C1 segment of cervical spinal cord (tissue), 14 donors: ENCODE measurements around the gene GFAP.
A peak's percentile ranks its signal among the peaks of the same experiment; 100 is the strongest.

Experiments used
- DNase-seq, 14 donors: peaks; one replicate each; lab custom pipeline; 2025; lab: John Stamatoyannopoulos, UW

The GFAP gene

DNA sequence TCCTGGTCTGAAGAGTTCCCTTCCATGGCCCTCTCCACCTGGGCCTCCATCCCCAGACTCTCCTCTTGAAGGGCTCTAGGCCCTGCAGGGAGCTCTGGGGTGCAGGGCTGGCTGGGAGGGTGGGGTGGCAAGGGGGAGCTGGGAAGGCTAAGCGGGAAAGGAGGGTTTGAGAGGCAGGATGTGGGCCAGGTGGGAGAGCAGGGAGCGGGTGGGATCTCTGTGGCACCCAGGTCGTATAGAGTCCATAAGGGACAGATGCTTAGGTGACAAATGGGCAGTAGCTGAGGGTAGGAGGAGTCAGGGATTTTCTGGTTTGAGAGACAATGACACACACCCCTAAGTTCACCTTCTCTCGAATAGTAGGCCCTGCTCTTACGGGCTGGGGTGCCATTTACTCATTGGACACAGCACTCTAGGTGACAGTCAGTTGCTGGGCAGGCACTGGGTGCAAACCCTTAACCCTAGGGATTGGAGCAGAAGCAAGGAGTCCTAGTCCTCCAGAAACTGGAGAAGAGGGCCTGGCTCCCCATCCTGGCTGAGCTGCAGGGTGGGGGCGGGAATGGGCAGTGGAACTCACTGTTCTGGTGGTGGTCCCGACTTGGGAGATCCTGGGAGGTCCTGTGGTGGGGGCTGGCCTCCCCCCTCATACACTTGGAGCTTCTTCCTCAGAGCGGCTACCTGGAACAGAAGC lies 16.9 kb upstream of the GFAP start:
- no peak for DNase-seq

DNA sequence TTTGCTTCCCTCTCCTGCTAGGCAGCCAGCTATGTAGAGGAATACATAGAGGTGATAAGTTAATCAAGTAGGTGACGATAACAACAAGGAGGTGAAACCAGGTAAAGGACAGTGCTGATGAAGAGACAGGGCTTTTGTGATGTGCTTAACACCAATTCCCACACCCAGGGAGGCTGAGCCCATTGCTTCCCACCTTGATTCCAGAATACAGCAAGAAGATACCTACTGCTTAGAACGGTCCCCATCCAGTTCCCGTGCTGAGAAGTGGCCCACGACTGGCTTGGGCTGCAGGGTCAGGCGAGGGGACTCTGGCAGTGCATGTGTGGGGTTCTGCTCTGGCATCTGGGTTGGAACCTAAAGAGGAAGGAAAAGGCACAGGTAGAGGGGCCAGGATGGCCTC lies 16.1 kb upstream of the GFAP start:
- no peak for DNase-seq

DNA sequence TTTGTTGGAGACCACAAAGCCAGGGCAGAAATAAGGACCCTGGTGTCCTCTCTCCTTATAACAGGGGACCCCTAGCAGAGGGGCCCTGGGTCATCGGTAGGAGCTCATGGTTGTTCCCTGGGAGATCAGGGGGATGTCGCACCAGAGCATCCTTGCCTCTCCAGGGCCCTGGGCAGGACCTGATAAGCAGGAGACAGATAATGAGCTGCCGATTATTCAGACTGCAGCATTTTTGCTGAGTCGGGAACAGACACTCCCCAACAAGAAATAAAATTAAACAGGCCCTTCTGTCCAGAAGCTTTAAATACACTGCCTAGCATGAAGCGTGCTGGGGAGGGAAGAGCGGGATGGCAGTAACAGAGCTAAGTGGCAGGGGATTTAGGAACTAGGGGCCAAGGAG lies 15.4 kb upstream of the GFAP start:
- no peak for DNase-seq

DNA sequence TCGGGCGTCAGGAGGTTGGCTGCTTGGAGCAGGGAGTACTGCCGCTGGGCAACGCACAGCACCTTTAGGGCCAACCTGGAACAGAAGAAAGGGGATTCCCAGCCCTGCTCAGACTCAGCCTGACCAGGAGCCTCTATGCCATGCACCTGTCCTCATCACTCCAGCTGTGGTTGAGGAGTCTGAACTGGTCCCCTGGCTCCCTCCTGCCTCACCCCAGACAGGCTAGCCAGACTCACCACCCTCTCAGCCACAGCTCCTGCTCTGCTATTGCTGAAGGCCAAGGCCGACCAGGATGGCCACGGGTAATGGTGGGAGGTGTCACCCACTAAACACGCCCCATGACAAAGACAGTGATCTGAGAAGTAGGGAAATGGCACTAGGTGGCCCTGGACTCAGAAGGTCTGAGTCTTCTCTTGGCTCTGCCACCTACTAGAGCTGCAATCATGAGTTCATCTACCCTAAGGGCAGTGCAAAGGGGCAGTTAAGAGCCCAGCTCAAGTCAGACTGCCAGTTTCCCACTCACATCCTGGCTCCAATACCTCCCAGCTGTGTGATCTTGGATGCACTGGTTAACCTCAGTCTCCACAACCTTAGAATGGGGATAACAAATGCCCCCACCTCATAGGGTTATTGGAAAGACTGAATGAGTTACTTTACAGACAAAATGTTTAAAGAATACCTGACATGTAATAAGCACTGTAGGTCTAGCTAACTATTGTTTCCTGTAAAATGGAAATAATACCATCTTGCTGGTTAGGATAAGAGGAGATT lies 13.8 kb upstream of the GFAP start:
- DNase-seq, result no peak

DNA sequence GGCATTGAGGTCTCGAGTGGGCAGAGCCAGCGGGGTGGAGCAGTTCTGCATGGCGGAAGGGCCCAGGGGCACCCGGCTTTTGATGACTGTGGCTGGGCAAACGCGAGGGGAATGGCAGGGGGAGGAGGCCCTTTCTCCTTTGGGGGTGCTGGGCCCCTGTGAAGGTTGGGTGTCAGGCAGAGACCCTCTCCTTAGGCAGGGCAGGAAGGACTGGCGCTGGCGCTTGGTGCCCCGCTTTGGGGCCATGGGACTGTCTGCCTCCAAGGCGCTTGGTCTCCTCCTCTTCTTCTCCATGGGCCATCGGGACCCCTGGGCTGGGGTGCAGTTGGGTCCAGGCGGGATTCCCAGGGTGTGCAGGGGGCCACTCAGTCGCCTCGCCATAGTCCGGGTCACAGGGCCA lies 12.8 kb upstream of the GFAP start:
- DNase-seq, result no peak

DNA sequence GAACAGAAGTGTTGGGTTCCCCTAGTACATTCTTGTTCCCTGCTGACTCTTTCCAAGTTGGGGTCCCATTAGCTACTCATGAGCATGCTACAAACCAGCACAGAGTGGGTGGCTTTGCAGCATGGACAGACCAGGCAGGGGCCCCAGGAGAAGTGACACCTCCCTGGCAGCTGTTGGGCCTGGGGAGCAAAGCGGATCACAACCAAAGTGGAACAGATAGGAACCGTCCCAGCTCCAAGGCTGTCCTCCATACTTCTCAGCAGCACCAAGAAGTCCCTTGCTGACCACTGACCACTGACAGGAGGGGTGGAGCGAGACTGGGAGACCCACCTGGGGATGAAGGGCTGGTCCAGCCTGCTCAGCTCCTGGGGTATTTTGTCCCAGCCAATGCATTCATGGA lies 12.4 kb upstream of the GFAP start:
- no peak for DNase-seq

DNA sequence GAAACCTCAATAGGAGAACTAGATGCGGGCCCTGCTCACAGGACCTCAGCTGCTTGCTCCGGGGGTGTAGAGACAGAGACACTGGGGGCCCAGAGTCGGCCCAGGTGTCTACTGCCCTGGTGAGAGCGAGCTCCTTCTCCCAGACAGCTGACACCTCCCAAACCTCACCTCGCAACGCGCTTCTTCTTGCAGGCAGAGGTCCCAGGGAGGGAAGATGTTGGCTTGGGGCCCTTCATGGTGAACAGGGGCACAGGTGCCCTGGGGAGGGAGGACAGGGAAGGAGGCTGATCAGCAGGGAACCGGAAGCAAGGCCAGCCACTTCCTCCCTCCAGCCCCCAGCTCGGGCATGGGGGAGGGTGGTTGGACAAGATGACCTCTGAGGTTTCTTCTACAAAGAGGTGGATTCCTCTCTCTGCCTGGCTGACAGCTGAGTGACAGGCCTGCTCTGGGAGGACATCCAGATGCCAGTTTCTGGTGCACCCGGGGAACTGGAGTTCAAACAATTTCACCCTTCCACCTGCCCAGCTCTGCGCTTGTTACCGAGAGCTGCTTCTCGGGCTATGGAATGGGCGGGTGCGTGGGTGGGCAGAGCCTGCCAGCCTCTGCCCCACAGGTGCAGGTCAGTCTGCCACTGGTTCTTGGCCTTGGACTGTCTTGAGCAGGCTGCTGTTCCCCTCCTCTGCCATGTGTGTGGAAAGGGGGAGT lies 11.7 kb upstream of the GFAP start:
- no peak for DNase-seq

DNA sequence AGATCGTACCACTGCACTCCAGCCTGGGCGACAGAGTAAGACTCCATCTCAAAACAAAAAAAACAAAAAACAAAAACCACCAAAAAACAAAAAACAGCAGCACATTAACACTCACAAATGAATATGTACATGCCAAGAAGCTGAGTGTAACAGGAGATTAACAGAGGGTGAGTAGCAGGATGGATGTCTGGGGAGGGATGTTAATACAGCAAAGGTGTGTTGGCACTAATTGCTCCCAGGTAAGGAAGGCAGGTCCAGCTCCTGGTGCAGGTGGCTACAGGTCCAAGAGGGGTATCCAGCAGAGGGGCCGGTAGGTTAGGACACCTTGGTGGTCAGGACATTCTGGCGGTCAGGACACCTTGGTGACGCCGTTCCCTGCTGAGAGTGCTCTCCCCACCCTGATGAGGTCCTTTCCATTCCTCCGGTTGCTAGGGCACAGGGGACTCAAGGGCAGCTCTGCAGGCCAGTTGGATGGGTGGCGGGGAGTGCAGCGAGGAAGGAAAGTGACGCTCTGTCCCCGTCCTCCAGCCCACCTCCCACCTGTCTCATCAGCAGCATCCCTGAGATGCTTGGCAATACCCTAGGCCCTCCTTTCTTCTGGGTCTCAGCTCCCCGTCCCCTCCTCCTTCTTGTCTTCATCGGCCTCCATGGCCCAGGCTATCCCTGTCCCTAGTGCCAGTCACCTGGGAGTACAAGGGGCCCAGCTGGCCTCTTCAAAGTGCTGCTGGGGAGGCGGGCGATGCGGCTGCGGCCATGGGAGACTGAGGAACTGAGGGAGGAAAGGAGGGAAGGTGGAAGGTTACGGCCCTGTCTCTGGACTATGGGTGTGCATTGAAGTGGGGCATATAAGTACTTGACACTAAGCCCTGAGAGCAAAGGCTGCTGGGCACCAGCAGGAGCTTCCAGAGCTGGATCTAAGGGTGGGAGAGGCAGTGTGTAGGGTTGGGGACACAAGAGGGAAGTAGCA lies 10.7 kb upstream of the GFAP start:
- DNase-seq, result no peak

DNA sequence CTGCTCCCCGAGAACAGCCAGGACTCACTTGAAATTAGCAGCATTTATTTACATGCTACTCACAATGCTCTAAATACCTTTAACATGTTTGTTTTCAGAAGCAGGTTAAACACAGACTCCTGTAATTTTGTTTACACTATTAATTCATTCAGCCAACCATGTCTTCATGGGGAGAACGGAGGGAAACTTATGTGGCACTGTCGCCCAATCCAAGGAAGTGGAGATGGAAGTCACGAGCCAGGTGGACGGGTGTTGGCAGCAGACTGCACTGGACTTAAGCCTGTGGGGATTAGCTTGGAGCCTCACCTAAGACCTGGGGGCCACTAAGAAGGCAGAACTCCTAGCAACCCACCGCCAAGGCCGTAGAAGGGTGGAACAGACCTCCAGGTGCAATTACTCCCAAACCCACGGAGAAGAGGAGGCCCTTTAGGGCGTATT lies 8.8 kb upstream of the GFAP start:
- DNase-seq, result no peak

DNA sequence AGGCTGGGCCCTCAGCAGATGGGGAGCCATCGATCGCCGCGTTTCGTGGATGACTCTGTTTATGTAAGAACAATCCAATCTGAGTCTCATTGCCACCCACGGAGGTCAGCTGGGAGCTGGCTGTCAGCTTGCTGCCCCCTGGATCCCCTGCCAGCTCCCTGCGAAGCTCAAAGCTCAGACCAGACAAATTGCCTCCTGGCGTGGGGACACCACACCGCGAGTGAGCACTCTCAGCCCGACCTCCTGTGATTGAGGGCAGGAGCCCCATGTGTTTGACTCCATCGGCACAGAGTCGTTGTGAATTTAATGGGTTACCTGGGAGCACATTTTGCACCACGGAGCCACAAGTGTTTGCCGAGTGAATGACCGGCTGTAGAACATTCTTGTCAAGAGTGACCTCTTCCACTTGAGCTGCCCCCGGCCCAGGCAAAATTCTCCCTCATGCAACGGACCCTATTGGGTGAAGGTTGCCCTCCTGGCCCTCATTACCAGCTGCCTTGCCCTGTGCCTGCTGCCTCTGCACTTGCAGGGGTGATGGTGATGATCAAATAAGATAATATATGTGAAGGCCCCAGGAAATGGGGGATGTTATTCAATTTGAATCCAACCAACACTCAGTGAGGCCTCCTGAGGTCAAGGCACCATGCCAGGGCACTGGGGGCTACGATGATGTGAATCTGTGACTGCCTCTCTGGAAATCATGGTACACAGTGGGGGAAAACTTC lies 7.6 kb upstream of the GFAP start:
- no peak for DNase-seq

DNA sequence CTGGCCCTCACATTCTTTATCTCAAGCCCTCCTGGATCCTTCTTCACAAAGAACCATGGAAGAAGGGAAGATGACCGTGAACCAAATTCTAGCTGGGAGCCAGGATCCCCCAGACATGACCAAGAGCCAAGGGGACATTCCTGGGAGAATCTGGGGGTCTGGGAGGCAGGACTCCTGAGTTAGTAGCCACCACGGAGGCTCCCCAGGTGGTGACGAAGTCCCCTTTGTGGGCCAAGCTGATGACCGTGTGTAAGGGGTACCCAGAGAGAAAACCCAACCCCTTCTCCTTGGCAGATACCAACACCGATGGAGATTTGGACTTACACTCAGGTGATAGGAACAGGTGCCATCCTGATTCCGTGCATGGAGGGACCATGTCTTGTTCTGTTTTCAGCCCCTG lies 6.8 kb upstream of the GFAP start:
- no peak for DNase-seq

DNA sequence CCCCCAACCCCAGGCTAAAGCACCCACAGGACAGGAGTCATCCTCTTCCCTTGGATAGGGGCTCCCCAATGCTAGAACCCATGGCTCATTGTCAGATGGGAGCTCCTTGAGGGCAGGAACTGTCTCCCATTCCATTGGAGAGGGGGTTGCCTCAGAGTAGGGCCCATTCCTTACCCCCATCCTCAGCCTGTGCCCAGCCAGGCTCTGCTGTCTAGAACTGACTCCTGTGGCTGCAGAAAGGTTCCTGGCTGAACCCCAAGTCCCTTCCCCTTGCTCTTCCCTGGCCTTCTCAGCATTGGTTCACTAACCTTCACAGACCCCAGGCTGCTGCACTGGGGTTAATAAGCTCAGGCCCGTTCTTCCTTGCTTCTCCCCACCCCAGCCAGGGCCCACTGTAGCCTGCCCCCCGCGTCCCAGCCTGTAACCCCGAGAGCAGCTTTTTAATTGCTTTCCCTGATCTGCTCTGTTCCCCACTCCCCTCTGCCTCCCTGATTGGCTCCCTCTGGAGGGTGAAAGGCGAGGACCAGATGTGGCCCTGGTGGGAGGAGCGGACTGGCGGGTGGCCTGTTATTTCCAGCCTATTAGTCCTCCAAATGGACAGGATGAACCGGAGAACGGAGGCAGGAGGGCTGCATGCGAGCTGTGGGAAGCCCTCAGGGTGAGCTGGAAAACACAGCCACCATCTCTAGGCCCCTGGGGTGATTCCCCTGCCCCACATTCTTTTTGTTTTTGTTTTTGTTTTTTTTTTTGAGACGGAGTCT lies 6.0 kb upstream of the GFAP start:
- DNase-seq, result no peak

DNA sequence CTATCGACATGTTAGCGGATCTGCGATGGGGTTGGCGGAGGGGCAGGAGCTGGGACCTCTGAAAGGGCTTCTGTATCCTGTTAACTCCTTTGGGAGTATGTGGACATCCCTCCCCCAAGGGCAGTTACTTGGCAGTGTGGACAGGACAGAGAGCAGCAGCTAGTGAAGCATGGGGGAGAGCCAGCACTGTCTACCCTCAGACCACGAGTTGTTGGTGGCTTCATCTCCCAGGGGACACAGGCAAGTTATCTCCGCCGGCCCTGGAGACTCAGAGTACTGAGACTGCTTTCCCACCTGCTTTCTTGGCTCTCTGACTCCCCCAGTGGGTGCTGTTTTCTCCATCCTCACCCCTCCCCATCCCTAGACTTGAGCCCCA lies 5.3 kb upstream of the GFAP start:
- DNase-seq, result no peak

DNA sequence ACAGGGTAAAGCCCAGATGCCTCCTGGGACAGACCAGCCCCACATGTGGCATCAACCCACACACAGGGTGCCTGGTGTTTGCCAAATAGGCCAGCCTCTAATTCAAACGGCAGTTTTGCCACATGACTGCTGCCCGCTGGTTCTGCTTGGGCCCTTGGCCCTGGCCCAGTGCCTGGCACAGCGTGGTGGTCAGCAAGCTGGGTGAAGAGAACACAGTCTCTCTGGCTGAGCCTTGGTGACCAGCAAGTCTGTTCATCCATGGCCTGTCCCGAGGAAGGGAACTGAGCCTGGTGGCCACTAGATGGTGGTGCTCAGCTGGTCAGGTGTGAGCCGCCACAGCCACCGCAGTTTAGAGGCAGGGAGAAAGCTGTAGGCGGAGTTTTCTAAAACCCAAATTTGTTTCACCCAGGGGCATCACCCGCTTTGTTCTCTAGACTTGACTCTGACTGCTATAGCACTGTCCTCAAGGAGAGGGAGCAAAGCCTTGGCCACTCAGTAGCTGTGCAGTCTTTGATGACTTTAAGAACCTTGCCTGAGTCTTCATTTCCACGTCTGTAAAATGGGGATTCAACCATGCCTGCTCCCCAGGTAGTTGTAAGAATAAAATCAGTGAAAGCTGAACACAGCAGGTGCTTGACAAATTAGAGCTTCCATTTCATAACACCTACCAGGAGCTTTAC lies 4.7 kb upstream of the GFAP start:
- DNase-seq, result peak in 13 of 14 donors; percentile 28 to 82 (median 69)

DNA sequence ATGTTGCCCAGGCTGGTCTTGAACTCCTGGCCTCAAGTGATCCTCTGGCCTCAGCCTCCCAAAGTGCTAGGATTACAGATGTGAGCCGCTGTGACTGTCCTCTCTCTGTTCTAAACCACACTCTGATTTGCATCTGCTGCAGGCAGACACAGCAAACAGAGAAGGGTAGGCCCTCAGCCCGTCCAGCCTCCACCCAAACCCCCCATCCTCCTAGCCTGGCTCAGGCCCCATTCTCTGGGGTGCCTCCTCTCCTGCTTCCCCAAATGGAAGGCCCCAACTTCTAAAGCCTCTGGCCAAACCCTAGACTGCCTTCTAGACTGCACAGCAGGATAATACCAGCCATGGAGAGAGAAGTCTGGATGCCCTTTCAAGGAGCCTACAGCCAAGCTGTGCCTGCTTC lies 4.1 kb upstream of the GFAP start:
- no peak for DNase-seq

DNA sequence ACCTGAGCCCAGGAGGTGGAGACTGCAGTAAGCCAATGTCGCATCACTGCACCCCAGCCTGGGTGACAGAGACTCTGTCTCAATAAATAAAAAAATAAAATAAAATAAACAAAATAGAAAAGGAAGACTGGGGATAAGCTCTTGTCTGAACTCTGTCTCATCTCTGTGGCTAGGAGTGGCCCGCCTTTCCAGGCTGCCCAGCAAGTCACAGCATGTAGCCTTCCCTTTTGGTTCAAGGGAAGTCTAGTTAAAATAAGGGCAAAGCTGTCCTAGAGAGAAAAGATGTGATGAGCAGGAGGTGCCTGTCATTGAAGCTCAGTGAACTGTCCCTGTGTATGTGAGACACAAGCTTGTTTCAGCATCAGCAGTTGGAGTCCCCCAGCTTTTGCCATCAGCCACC lies 2.7 kb upstream of the GFAP start:
- no peak for DNase-seq

DNA sequence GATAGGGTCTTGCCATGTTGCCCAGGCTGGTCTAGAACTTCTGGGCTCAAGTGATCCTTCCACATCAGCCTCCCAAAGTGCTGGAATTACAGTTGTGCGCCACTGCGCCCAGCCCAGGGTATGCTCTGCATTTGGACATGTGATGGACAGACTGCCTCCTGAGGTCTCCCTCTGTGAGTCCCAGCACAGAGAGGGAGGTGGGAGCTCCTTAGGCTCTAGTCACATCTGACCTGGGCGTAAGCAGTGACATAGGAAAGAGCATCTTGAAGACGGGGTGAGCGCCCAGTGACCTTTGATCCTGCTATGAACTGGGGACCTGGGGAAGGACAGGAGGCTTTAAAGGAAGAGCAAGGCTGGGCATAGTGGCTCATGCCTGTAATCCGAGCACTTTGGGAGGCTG lies 2.2 kb upstream of the GFAP start:
- DNase-seq, result no peak

DNA sequence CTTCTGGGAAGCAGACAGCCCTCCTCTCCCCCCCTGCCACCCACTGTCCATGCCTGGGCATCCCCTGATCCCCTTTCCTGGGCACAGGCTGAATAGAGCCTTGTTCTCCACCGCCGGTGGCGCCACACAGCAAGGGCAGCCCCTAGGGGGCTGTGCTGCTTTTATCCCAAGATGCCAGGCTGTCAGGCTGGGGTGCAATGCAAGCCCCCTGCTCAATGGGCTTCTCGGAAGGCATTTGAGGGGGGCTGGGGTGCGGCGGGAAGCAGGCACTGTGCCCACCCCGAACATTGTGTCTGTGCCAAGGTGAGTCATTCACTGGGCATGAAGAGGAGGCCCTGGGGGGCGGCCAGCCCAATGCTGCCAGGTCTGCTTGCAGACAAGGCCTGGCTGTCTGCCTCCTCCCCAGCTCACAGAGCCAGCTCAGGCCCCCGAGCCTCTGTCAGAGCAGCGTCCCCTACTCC lies 1.5 kb upstream of the GFAP start:
- peak in 12 of 14 donors; percentile 36 to 94 (median 75) for DNase-seq
